Body of pancreas (tissue), 4 donors: ENCODE measurements around the gene MUSK. TPM values are rescaled to one million over a fixed set of nuclear protein-coding genes. Genes with fewer than 3 reads are reported as not detected.

Source experiments
- ATAC-seq: fragments of 150-250 bp; one replicate; pipeline ENCODE4 v1.9.1; 2016
- DNase-seq, 4 donors: peaks; one replicate each; pipeline ENCODE4 v3.0.0-alpha.2; 2019
- H3K27ac ChIP-seq, 4 donors: fragments of 200-600 bp; sonication (generic); 1 replicate in 3 of 4; 2 replicates in 1 of 4; pipeline versions ENCODE4 v1.5.1 to v1.6.1; 2016 to 2019; ENCODE audit warnings: mild to moderate bottlenecking in 1 of 4, mixed read lengths in 1 of 4, moderate library complexity in 1 of 4
- H3K27me3 ChIP-seq, 2 donors: fragments of 200-600 bp; sonication (generic); one replicate each; pipeline ENCODE4 v1.6.0; 2016; ENCODE audit warnings: mild to moderate bottlenecking in 1 of 2
- H3K36me3 ChIP-seq, 2 donors: fragments of 200-600 bp; sonication (generic); replicated peaks in 1 of 2; 2 replicates each; pipeline ENCODE4 v1.5.1; 2016; ENCODE audit warnings: low read depth in 2 of 2; ENCODE audit not compliant: insufficient read depth in 1 of 2
- H3K4me1 ChIP-seq: fragments of 200-600 bp; sonication (generic); one replicate; pipeline ENCODE4 v1.6.0; 2016
- H3K4me3 ChIP-seq, 2 donors: fragments of 200-600 bp; sonication (generic); 1 replicate in 1 of 2; 2 replicates in 1 of 2; pipeline ENCODE4 v1.5.1; 2016 to 2019
- H3K9me3 ChIP-seq, 3 donors: fragments of 200-600 bp; sonication (generic); 1 replicate in 2 of 3; 2 replicates in 1 of 3; pipeline ENCODE4 v1.5.1; 2016
- POLR2A ChIP-seq, 3 donors: fragments of 450-650 bp; IDR thresholded peaks; one replicate each; pipeline ENCODE4 v1.6.1; 2016; ENCODE audit warnings: antibody characterized with exemption in 3 of 3, mild to moderate bottlenecking in 2 of 3
- WGBS, 2 donors: methylation state at CpG; one replicate each; pipeline ENCODE4 v1.1.5; 2017; 5-methylcytosine and 5-hydroxymethylcytosine counted together
- intact Hi-C: fragments of 100-400 bp; cut with DNase I; formaldehyde crosslinking; loops from one replicate; pipeline ENCODE4 v1.15.1; 2023
- total RNA-seq, 2 donors: library from RNA; depleted of rRNA; stranded (reverse); fragments of >200 nt; gene quantifications; one replicate each; pipeline ENCODE4 v1.1.0, GENCODE V29; 2016
- TF ChIP-seq, protein P1 (sequence below), 7 experiments: fragments of 450-650 bp in 4 of 7; fragments of 200-600 bp in 3 of 7; sonication (generic) in 3 of 7; IDR thresholded peaks; one replicate each; pipeline ENCODE4 v1.5.1; 2016 to 2019; ENCODE audit warnings: antibody characterized with exemption in 7 of 7

The MUSK gene
- total RNA-seq: not detected

DNA sequence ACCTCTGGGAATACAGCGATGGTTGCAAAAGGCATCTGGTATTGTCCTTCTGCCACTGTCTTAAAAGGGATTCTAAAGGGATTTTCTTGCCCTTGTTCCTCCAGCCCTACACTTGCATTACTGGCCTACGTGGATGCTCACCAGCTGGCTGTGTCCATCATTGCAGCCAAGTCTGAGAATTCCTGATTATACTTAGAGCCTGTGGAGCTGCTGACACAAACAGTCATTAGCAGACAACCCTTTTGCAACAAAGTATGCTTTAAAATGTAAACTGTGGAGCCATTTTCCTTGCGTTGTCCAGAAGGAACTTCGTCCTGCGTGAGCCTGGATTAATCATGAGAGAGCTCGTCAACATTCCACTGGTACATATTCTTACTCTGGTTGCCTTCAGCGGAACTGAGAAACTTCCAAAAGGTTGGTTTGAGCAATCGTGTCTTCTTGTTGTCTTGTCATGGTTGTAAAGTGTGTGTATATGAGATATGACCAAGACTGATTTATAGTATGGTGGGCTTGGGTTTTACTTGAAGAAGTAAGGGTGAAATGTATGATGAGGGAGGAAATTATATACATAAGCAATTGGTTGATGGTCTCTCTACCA is at the start of gene MUSK:
MUSK (plus strand) TSS at position 222 of the 598 bp plus-strand sequence; CDS start at position 336, 114 bp downstream.
- no peaks in the 10 kb centered on the region for H3K9me3 ChIP-seq
- no peak within 1 kb of the TSS for H3K27ac ChIP-seq
- intact Hi-C loops: no loop called here
- TF ChIP-seq POLR2A (IDR thresholded peaks at IDR 0.05): no peak
- TF ChIP-seq, protein P1, sequence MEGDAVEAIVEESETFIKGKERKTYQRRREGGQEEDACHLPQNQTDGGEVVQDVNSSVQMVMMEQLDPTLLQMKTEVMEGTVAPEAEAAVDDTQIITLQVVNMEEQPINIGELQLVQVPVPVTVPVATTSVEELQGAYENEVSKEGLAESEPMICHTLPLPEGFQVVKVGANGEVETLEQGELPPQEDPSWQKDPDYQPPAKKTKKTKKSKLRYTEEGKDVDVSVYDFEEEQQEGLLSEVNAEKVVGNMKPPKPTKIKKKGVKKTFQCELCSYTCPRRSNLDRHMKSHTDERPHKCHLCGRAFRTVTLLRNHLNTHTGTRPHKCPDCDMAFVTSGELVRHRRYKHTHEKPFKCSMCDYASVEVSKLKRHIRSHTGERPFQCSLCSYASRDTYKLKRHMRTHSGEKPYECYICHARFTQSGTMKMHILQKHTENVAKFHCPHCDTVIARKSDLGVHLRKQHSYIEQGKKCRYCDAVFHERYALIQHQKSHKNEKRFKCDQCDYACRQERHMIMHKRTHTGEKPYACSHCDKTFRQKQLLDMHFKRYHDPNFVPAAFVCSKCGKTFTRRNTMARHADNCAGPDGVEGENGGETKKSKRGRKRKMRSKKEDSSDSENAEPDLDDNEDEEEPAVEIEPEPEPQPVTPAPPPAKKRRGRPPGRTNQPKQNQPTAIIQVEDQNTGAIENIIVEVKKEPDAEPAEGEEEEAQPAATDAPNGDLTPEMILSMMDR (IDR thresholded peaks at IDR 0.05): no peak
- no peak for DNase-seq
- H3K36me3 ChIP-seq: no peaks in the 10 kb centered on the region
- WGBS, 2 donors: 72 to 85% methylated on average over 8 of the region's 8 CpGs
- H3K27me3 ChIP-seq: no peaks in the 10 kb centered on the region
- no peak for ATAC-seq
- H3K4me3 ChIP-seq: no peak within 1 kb of the TSS
- H3K4me1 ChIP-seq: no peaks in the 10 kb centered on the region

GRCh38 chr9:110619831-110620230 is 48.8 kb upstream of the MUSK start:
- Histone ChIP-seq H3K4me3 (no peak overlapping the region), H3K27me3 (no peaks in the 10 kb centered on the region), H3K9me3 (no peaks in the 10 kb centered on the region), H3K4me1 (no peaks in the 10 kb centered on the region), H3K27ac (no peak overlapping the region), H3K36me3 (no peaks in the 10 kb centered on the region)
- ATAC-seq (no peak), DNase-seq (no peak)
- intact Hi-C loops: no loop called here
- TF ChIP-seq, protein P1 (IDR thresholded peaks at IDR 0.05): no peak
- no peak for TF ChIP-seq POLR2A (IDR thresholded peaks at IDR 0.05)

DNA sequence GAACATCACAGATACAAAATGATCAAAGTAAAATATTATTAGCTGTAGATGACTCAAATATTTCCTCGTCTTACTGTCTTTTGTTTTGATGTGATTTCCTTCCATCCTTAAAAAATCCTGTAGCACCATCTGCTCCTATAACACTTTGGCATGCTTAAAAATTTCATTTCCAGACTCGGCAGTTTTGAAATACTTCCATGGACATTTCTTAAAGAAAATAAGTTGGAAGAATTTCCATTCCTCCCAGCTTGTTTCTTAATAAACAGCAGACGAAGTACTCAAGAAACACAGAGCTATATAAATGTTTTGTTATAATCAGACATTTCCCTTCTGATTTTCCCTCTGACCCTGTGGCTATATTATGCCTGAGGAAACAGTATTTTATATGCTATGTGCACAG is 47.9 kb upstream of the MUSK start:
- no peaks in the 10 kb centered on the region for H3K27me3 ChIP-seq
- H3K4me3 ChIP-seq: no peak overlapping the region
- no peak for TF ChIP-seq POLR2A (IDR thresholded peaks at IDR 0.05)
- TF ChIP-seq, protein P1 (IDR thresholded peaks at IDR 0.05): no peak
- H3K27ac ChIP-seq: no peak overlapping the region
- H3K4me1 ChIP-seq: no peaks in the 10 kb centered on the region
- no peaks in the 10 kb centered on the region for H3K9me3 ChIP-seq
- no peak for ATAC-seq
- no peak for DNase-seq
- no peaks in the 10 kb centered on the region for H3K36me3 ChIP-seq
- intact Hi-C loops: no loop called here
- WGBS, 2 donors: 40 to 56% methylated on average over 3 of the region's 3 CpGs

- Histone ChIP-seq H3K27me3 (no peaks in the 10 kb centered on the region), H3K27ac (no peak overlapping the region), H3K4me3 (no peak overlapping the region), H3K4me1 (no peaks in the 10 kb centered on the region), H3K9me3 (no peaks in the 10 kb centered on the region), H3K36me3 (no peaks in the 10 kb centered on the region)
- ATAC-seq: no peak
- DNase-seq: no peak
- intact Hi-C loops: no loop called here
- WGBS, 2 donors: 71 to 75% methylated on average over 2 of the region's 2 CpGs
- TF ChIP-seq, protein P1 (IDR thresholded peaks at IDR 0.05): no peak
- no peak for TF ChIP-seq POLR2A (IDR thresholded peaks at IDR 0.05)
Observed at GRCh38 chr9:110622368-110622767, 46.2 kb upstream of the MUSK start.

DNA sequence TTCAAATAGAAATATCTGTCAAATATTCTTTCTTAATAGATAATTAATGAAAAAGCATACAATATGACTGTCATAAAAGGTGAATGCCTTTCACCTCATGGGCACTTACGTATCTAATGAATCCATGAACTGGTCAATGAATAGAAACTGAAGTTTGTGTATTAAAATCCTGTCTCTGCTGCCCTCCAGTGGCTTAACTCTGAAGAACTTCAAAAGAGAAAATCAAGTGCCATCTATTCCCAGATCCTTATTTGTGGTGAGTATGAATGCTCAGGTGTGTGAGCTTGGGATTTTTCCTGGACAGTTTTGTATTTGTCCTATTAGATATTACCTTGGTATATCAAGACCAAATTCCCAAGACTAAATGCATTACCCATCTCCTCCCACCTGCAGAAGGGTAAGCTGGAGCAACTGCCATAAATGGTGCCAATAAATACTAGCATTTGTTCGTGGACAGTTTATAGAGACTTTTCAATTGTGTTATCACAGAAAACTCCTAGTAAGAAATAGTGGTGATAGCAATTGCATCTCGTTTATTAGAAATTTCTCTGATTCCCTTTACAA is 45.0 kb upstream of the MUSK start:
- Histone ChIP-seq H3K4me1 (no peaks in the 10 kb centered on the region), H3K27me3 (no peaks in the 10 kb centered on the region), H3K36me3 (no peaks in the 10 kb centered on the region), H3K9me3 (no peaks in the 10 kb centered on the region), H3K4me3 (no peak overlapping the region), H3K27ac (no peak overlapping the region)
- TF ChIP-seq, protein P1 (IDR thresholded peaks at IDR 0.05): peak; percentile 38 to 80 (median 68)
- TF ChIP-seq POLR2A (IDR thresholded peaks at IDR 0.05): no peak
- WGBS, 2 donors: 23% methylated on average over 3 of the region's 3 CpGs
- DNase-seq (peak; percentile 46 to 64 (median 53)), ATAC-seq (peak; percentile 68)
- intact Hi-C loops: no loop called here
